D341Med (cell line): ENCODE data around the gene KNSTRN.

ENCODE experiments used
- DNase-seq: peaks from one replicate; pipeline ENCODE4 v3.0.0; 2012; ENCODE audit warnings: low spot score

The KNSTRN gene

GRCh38 chr15:40435023-40435709 is 52.6 kb downstream of the KNSTRN start:
- no peak for DNase-seq

DNA sequence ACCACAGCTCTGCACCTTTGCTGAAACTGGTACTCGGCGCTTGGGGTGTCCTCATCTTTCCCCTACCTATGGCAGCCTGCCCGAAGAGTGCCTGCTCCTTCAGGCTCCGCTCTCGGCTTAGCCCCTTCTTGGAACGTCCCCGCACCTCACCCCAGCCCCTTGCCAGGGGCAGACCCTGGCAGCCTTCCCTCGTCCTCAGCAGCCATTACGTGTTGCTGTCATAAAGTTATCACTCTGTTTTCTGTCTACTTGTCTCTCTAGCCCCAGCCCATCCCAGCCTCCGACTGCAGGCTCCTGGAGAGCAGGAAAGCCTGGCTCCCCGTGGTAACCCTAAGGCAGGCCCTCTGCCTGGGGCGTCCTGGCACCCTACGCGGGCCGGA is 53.2 kb downstream of the KNSTRN start:
- DNase-seq: no peak

- no peak for DNase-seq
These were observed 53.8 kb downstream of the KNSTRN start for GRCh38 chr15:40436116-40436891.

GRCh38 chr15:40436892-40437751 is 54.6 kb downstream of the KNSTRN start:
- no peak for DNase-seq

- no peak for DNase-seq
These were observed 55.5 kb downstream of the KNSTRN start for GRCh38 chr15:40437752-40438687.

- DNase-seq: no peak
These were observed 56.2 kb downstream of the KNSTRN start for GRCh38 chr15:40438712-40439111.

DNA sequence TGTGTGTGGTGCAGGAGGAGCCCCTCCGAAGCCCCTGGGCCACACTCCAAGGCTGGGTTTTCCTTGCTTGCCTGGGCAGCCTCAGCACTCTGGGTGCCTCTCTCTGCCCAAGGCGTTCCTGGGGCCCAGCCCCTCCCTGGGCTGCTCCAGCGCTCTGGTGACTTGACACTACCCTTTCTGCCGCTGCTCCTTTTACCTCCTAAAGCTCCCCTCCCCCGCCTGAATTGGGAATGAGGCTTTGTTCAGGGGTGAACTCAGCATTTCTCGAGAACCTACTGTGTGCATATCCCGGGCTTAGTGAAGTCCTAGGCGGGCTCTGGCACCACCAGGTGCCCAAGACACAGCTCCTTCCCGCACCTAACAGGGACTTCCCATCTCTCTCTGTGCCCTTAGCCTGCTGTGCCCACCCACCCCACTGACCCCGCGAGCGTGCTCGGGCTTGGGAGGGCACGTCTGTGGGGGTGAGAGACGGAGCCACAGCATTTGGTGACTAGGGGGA is 57.0 kb downstream of the KNSTRN start:
- DNase-seq: no peak

- no peak for DNase-seq
These were observed 57.6 kb downstream of the KNSTRN start for GRCh38 chr15:40439960-40440742.

DNA sequence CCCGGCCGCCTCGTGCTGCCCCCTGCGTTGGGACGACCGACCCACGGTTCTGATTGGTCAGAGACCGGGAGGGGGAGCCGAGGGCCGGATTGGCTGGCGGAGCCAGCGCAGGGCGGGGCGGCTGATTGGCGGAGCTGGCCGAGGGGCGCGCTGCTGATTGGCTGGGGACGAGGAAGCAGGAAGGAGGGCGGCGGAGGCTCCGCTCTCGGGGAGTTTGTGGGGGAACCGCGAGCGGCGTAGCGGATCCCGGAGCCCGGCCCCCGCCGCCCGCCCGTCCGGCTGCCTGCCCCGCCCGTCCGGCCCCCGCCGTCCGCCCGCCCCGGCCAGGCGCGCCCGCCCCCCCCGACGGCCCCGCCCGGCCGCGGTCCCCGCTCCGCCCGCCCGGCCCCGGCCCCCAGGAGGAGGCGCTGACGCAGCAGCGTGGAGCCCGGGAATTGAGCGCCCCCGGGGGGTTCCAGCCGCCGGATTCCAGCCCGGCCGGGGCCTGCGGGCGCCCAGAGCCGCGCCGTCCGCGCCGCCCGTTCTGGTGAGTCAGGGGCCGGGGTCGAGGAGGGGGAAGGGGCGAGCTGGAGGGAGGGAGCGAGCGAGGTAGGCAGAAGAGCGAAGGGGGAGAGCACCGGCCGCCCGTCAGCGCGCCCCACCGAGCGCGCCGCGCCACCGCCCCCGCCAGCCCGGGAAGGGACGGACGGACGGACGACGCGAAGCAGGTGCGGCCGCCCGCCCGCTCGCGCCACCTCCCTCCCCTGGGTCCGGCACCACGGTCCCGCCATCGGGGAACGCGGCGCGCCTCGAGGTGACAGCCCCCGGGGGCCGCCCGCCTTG is 58.4 kb downstream of the KNSTRN start, which contains the start of gene BAHD1:
TSS of gene BAHD1 (plus strand) at position 211 of the 822 bp plus-strand sequence. CDS start 17,512 bp downstream, outside the sequence.
- DNase-seq: peak; percentile 99

DNA sequence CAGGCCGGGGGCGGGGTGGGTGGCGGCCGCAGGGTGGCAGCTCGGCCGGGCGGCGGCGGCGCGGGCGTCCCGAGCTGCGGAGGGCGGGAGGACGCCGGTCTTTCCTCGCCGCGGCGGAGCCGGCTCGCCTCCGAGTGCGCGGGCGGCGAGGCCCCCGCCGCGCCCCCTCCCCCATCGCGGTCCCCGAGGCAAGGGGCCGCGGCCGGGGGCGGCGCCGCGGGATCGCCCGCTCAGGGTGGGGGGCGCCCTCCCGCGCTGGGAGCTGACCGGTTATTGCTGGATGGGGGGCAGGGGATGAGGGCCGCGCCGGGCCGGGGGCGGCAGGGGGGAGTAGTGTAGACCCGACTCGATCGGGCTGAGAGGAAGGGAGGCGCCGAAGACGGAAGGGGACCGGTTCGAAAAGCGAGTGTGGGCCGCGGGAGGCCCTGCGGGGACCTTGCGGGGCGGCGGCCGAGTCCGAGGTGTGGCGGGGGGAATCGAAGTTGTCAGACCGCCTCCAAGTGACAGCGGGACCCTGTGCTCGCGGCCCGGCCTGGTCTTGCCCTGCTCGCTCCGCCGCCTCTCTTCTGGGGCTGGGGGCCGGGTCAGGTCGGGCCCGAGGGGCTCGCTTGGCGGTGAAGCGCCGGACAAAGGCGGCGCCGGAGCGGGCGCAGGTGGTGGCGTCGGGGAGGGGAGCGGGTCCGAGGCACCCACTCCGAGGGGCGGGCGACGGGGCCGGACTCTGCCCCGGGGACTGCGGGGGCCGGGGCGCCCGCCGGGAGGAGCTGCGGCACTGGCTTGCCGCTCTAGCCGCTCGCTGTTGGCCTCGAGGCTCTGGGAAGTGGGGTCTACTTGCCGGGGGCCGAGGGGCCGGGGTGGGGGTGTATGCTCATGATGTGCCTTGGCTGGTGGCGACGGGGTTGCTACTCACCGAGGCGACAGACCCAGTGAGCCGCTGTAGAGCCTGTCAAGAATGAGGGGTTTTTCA is 59.3 kb downstream of the KNSTRN start:
- DNase-seq: peak; percentile 76

DNA sequence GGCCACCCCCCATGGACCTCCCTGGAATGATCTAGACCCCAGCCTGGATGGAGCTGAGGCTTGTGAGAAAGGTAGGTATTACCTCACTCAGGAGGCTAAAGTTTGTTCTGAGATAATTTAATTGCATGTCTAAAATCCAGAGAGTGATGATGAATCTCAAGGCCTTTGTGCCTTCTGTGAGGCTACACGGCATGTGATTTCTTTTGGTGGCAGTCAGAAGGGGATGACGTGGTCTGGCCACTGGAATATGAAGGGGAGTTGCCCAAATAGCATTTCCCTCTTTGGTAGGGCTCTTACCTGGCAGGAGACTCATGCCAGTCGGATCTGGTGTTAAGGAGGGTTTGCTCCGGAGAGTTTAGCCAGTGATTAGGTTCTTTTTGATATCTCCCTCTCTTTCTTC is 60.7 kb downstream of the KNSTRN start:
- no peak for DNase-seq

GRCh38 chr15:40443846-40444245 is 61.3 kb downstream of the KNSTRN start:
- no peak for DNase-seq
